ENCODE data around the gene EIF2S2. TPM values are rescaled to one million over a fixed set of nuclear protein-coding genes. Genes with fewer than 3 reads are reported as not detected.

The EIF2S2 gene
- total and polyA plus RNA-seq, 2 experiments from 2014 or later: 124 to 194 TPM

GRCh38 chr20:34155836-34156235 is 43.8 kb upstream of the EIF2S2 start:
- peaks cover 8% of the 10 kb centered on the region for H3K36me3 Mint-ChIP-seq (ENCODE audit: low read depth)
- H3K27ac Mint-ChIP-seq: no peak overlapping the region
- H4K20me1 ChIP-seq (replicated peaks; ENCODE audit: insufficient read depth): no peaks in the 10 kb centered on the region
- no peak for TF ChIP-seq ZNF331 (CRISPR knock-in tag; IDR thresholded peaks at IDR 0.05; ENCODE audit: low read depth)
- TF ChIP-seq NANOG (IDR thresholded peaks at IDR 0.05; ENCODE audit: borderline replicate concordance): no peak
- no peak for TF ChIP-seq CTCF (conservative IDR thresholded peaks at IDR 0.05; ENCODE audit: low read depth in 2 of 2)
- TF ChIP-seq STAT1 (IDR thresholded peaks at IDR 0.05; ENCODE audit: unreplicated experiment): no peak
- no peak for TF ChIP-seq ZNF462 (CRISPR knock-in tag; IDR thresholded peaks at IDR 0.05)
- no peak for TF ChIP-seq POLR2AphosphoS5 (IDR thresholded peaks at IDR 0.05; ENCODE audit: low read depth)
- no peak for TF ChIP-seq REST (IDR thresholded peaks at IDR 0.05; ENCODE audit: unreplicated experiment)
- TF ChIP-seq ZNF114 (CRISPR knock-in tag; IDR thresholded peaks at IDR 0.05): no peak
- TF ChIP-seq JUNB (IDR thresholded peaks at IDR 0.05; ENCODE audit: unreplicated experiment): no peak
- no peak for TF ChIP-seq ETS1 (IDR thresholded peaks at IDR 0.05)
- TF ChIP-seq CREB1 (CRISPR knock-in tag; IDR thresholded peaks at IDR 0.05; ENCODE audit: low read depth): no peak
- no peak for TF ChIP-seq EZH2 (IDR thresholded peaks at IDR 0.05; ENCODE audit: low read depth, unreplicated experiment)
- no peak for TF ChIP-seq EZH2phosphoT487 (IDR thresholded peaks at IDR 0.05; ENCODE audit: unreplicated experiment)
- H3K4me2 ChIP-seq: no peak overlapping the region
- no peaks in the 10 kb centered on the region for H3K79me2 ChIP-seq (replicated peaks; ENCODE audit: insufficient read depth)
- H3K4me1 ChIP-seq (ENCODE audit: insufficient read depth): peaks cover 26% of the 10 kb centered on the region
- H3K27me3 ChIP-seq (ENCODE audit: insufficient read depth): peaks cover 11% of the 10 kb centered on the region; the same call in 1 of the 2 replicates
- no peak overlapping the region for H3K4me3 ChIP-seq
- H3K27me3 Mint-ChIP-seq (ENCODE audit: insufficient read depth, low read depth, poor library complexity): peaks cover 20% of the 10 kb centered on the region
- peaks cover 6% of the 10 kb centered on the region; the same call in 1 of the 2 replicates for H3F3A ChIP-seq (replicated peaks; ENCODE audit: low read depth)
- DNase-seq (ENCODE audit: low spot score) (no peak), ATAC-seq (no peak)
- H3K9me2 ChIP-seq (ENCODE audit: insufficient read depth): 0 out of 2 replicates have a peak, but pooled peaks cover 5% of the 10 kb centered on the region
- no peaks in the 10 kb centered on the region for H3K36me3 ChIP-seq (ENCODE audit: insufficient read depth)
- peaks cover 8% of the 10 kb centered on the region for H3K9me3 Mint-ChIP-seq
- H2AFZ ChIP-seq: 0 out of 2 replicates have a peak overlapping the region, but pooled peaks have one; percentile 47
- no peak overlapping the region for H3K27ac ChIP-seq (ENCODE audit: low read depth)
- no peak overlapping the region for H3K4me3 Mint-ChIP-seq
- peaks cover 34% of the 10 kb centered on the region for H3K4me1 Mint-ChIP-seq
